ENCODE results near the gene CAMSAP1. TPM values are rescaled to one million over a fixed set of nuclear protein-coding genes. Genes with fewer than 3 reads are reported as not detected.

CAMSAP1 gene, protein sequence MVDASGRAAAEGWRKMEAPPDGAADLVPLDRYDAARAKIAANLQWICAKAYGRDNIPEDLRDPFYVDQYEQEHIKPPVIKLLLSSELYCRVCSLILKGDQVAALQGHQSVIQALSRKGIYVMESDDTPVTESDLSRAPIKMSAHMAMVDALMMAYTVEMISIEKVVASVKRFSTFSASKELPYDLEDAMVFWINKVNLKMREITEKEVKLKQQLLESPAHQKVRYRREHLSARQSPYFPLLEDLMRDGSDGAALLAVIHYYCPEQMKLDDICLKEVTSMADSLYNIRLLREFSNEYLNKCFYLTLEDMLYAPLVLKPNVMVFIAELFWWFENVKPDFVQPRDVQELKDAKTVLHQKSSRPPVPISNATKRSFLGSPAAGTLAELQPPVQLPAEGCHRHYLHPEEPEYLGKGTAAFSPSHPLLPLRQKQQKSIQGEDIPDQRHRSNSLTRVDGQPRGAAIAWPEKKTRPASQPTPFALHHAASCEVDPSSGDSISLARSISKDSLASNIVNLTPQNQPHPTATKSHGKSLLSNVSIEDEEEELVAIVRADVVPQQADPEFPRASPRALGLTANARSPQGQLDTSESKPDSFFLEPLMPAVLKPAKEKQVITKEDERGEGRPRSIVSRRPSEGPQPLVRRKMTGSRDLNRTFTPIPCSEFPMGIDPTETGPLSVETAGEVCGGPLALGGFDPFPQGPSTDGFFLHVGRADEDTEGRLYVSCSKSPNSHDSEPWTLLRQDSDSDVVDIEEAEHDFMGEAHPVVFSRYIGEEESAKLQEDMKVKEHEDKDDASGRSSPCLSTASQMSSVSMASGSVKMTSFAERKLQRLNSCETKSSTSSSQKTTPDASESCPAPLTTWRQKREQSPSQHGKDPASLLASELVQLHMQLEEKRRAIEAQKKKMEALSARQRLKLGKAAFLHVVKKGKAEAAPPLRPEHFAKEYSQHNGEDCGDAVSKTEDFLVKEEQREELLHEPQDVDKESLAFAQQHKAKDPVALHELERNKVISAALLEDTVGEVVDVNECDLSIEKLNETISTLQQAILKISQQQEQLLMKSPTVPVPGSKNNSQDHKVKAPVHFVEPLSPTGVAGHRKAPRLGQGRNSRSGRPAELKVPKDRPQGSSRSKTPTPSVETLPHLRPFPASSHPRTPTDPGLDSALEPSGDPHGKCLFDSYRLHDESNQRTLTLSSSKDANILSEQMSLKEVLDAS (N-terminal part only)
- polyA plus RNA-seq (2013, experiment 1 of 2) = 30.3 TPM
- 27.6 TPM for polyA plus RNA-seq (2013, experiment 2 of 2)

DNA sequence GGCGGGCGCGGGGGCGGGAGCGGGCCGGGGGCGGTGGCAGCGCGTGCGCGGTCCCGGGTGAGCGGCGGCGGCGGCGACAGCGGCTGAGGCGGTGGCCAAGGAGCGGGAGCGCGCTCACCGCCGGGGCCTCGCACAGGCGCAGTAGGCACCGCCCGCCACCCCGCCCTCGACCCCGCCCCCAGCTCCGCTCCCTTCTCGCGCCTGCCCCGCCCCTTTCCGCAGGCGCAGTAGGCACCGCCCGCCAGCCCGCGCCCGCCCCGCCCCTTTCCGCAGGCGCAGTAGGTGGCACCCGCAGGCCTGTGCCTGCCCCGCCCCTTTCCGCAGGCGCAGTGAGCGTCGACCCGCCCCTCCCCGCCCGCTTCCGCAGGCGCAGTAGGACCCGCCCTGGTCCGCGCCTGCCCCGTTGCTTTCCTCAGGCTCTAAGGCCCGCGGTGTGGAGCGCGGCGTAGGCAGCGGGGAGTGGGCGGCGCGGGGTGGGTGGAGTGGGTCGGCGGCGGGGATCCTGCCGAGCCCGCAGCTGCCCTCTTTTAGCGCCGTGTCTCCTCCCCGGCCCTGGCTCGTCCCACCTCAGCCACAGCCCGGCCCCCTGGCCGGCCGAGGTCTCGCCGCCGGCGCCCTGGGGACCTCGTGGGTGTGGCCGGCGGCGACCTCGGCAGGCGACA, at the start of gene CAMSAP1:
CAMSAP1 (minus strand) TSS at position 116 of the 662 bp plus-strand sequence. CDS start 387 bp downstream, outside the sequence.
- DNase-seq (ENCODE audit: low spot score) = peak; percentile 95
- Histone ChIP-seq H3K14ac (ENCODE audit: low read length) (peak within 1 kb of the TSS; percentile 85), H2BK12ac (ENCODE audit: low read length) (no peak within 1 kb of the TSS), H3K4ac (ENCODE audit: low read length) (peak within 1 kb of the TSS; percentile 68), H2AK5ac (ENCODE audit: low read depth, low read length) (peak within 1 kb of the TSS; percentile 70), H3K18ac (ENCODE audit: low read length) (peak within 1 kb of the TSS; percentile 96), H3K27me3 (ENCODE audit: control insufficient read depth in 3 of 3, insufficient read depth in 3 of 3, low read depth in 1 of 3, low read length in 3 of 3) (no peaks in the 10 kb centered on the region), H3K27ac (replicated peaks; ENCODE audit: low read length) (peak within 1 kb of the TSS; percentile 85), H3K36me3 (replicated peaks in 1 of 2; ENCODE audit: control insufficient read depth in 2 of 2, insufficient read depth in 2 of 2, low read length in 2 of 2) (peaks cover 17 to 70% of the 10 kb centered on the region in 2 donors), H2BK15ac (ENCODE audit: low read length) (peak within 1 kb of the TSS; percentile 51), H3K9ac (ENCODE audit: low read depth, low read length, poor library complexity) (peak within 1 kb of the TSS; percentile 97), H3K4me3 (ENCODE audit: low read length in 2 of 2) (peak within 1 kb of the TSS; percentile 90 to 93), H4K8ac (ENCODE audit: low read depth, low read length) (no peak within 1 kb of the TSS), H4K91ac (ENCODE audit: low read depth, low read length, poor library complexity) (no peak within 1 kb of the TSS), H2BK5ac (ENCODE audit: low read length) (peak within 1 kb of the TSS; percentile 42), H2AFZ (ENCODE audit: low read length) (peak within 1 kb of the TSS; percentile 96), H3K23ac (ENCODE audit: low read depth, low read length, poor library complexity) (peak within 1 kb of the TSS; percentile 89), H3K9me3 (replicated peaks in 1 of 2; ENCODE audit: control insufficient read depth in 2 of 2, insufficient read depth in 1 of 2, low read depth in 1 of 2, low read length in 2 of 2) (peaks cover 8 to 46% of the 10 kb centered on the region in 2 donors), H3K4me1 (ENCODE audit: control insufficient read depth in 2 of 2, insufficient read depth in 1 of 2, low read depth in 1 of 2, low read length in 2 of 2) (peaks cover 11 to 14% of the 10 kb centered on the region in 2 donors), H2BK120ac (ENCODE audit: low read depth, low read length) (peak within 1 kb of the TSS; percentile 32), H3K4me2 (ENCODE audit: insufficient read depth, low read length, poor library complexity, severe bottlenecking) (peak within 1 kb of the TSS; percentile 93), H3K79me1 (ENCODE audit: low read depth, low read length) (peaks cover 5% of the 10 kb centered on the region)
- WGBS, 2 donors (ENCODE audit: extremely low coverage in 2 of 2, insufficient read length in 2 of 2, insufficient replicate concordance in 1 of 2) = no CpG with 5 or more reads among the region's 91 CpGs

DNA sequence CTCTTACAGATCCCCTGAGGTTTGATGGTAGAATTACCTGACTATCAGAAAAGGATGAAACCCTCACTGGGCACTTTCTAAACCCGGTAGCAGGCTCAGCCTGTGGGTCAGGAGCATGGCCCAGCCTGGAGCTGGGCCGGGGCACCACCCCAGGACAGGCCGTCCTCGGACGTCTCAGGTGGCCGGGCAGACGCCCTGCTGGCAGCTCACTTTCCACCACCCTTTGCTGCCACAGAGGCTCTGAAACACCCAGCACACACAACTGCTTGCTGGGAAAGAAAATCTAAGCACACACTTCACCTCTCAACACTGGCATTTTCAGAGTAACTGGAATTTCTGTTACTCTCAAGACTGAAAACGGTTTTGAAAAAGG, 49.4 kb upstream of the CAMSAP1 start:
- no peak overlapping the region for H3K23ac ChIP-seq (ENCODE audit: low read depth, low read length, poor library complexity)
- no peak overlapping the region for H3K4ac ChIP-seq (ENCODE audit: low read length)
- no peak overlapping the region for H2AFZ ChIP-seq (ENCODE audit: low read length)
- no peak overlapping the region for H3K4me2 ChIP-seq (ENCODE audit: insufficient read depth, low read length, poor library complexity, severe bottlenecking)
- H3K36me3 ChIP-seq (replicated peaks in 1 of 2; ENCODE audit: control insufficient read depth in 2 of 2, insufficient read depth in 2 of 2, low read length in 2 of 2) = peaks cover 10 to 39% of the 10 kb centered on the region in 2 donors
- no peak overlapping the region for H3K14ac ChIP-seq (ENCODE audit: low read length)
- H3K9ac ChIP-seq (ENCODE audit: low read depth, low read length, poor library complexity) = no peak overlapping the region
- H3K18ac ChIP-seq (ENCODE audit: low read length) = no peak overlapping the region
- no peak overlapping the region for H4K91ac ChIP-seq (ENCODE audit: low read depth, low read length, poor library complexity)
- H3K4me3 ChIP-seq (ENCODE audit: low read length in 2 of 2) = no peak overlapping the region
- no peak overlapping the region for H2AK5ac ChIP-seq (ENCODE audit: low read depth, low read length)
- no peak overlapping the region for H4K8ac ChIP-seq (ENCODE audit: low read depth, low read length)
- no peaks in the 10 kb centered on the region for H3K27me3 ChIP-seq (ENCODE audit: control insufficient read depth in 3 of 3, insufficient read depth in 3 of 3, low read depth in 1 of 3, low read length in 3 of 3)
- peaks cover 12 to 18% of the 10 kb centered on the region in 2 donors for H3K4me1 ChIP-seq (ENCODE audit: control insufficient read depth in 2 of 2, insufficient read depth in 1 of 2, low read depth in 1 of 2, low read length in 2 of 2)
- no peak overlapping the region for H2BK120ac ChIP-seq (ENCODE audit: low read depth, low read length)
- no peak overlapping the region for H2BK15ac ChIP-seq (ENCODE audit: low read length)
- H2BK5ac ChIP-seq (ENCODE audit: low read length) = no peak overlapping the region
- H2BK12ac ChIP-seq (ENCODE audit: low read length) = no peak overlapping the region
- peaks cover 11% of the 10 kb centered on the region for H3K79me1 ChIP-seq (ENCODE audit: low read depth, low read length)
- no peak for DNase-seq (ENCODE audit: low spot score)
- WGBS, 2 donors (ENCODE audit: extremely low coverage in 2 of 2, insufficient read length in 2 of 2, insufficient replicate concordance in 1 of 2) = no CpG with 5 or more reads among the region's 8 CpGs
- H3K9me3 ChIP-seq (replicated peaks in 1 of 2; ENCODE audit: control insufficient read depth in 2 of 2, insufficient read depth in 1 of 2, low read depth in 1 of 2, low read length in 2 of 2) = no peaks in the 10 kb centered on the region
- H3K27ac ChIP-seq (replicated peaks; ENCODE audit: low read length) = no peak overlapping the region

DNA sequence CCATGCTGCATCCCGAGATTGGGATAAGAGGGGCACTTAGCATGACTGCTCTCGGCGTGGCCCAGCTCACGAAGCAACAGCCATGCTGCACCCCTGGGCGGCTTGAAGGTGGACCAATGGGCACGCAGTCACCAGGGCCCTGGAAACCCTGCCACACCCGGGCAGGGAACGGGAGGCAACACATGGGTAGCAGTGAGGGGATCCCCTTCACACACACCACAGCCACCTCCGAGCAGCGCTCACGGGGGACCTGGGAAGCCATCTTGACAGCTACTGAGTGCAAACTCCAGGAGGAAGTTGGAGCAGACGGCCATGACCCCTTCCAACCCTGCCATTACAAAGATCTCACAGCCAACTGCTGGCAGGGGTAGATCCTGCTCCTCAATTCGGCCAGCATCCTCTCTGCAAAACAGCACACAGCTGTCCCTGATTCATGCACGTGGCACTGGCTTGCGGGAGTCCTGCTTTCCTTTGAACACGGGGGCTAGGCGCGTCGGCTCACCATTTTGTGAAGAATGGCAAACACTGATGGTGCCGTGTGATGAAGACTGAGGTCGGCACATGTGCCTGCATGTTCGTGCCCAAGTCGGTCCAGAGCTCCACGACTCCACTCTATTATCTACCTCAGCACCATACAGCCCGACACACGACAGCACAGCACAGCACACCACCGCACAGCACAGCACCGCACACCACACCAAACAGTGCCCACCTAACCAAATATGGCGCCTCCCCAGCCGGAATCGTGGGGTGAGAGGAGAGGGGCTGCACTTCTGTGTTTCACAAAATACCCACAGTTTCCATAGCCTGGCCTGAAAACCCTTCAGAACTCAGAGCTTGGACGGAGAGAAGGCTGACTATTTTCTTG, 48.8 kb upstream of the CAMSAP1 start:
- H2BK12ac ChIP-seq (ENCODE audit: low read length) = peak overlapping the region; percentile 1
- H2BK5ac ChIP-seq (ENCODE audit: low read length) = no peak overlapping the region
- no peak overlapping the region for H2BK120ac ChIP-seq (ENCODE audit: low read depth, low read length)
- no peak overlapping the region for H4K8ac ChIP-seq (ENCODE audit: low read depth, low read length)
- no peak overlapping the region for H2AFZ ChIP-seq (ENCODE audit: low read length)
- no peak overlapping the region for H3K4me2 ChIP-seq (ENCODE audit: insufficient read depth, low read length, poor library complexity, severe bottlenecking)
- DNase-seq (ENCODE audit: low spot score) = no peak
- H3K79me1 ChIP-seq (ENCODE audit: low read depth, low read length) = peaks cover 11% of the 10 kb centered on the region
- peaks cover 12 to 15% of the 10 kb centered on the region in 2 donors for H3K4me1 ChIP-seq (ENCODE audit: control insufficient read depth in 2 of 2, insufficient read depth in 1 of 2, low read depth in 1 of 2, low read length in 2 of 2)
- H3K4me3 ChIP-seq (ENCODE audit: low read length in 2 of 2) = peak overlapping the region in 1 of 2 donors; percentile 4
- no peak overlapping the region for H3K4ac ChIP-seq (ENCODE audit: low read length)
- peak overlapping the region; percentile 50 for H3K9ac ChIP-seq (ENCODE audit: low read depth, low read length, poor library complexity)
- H3K18ac ChIP-seq (ENCODE audit: low read length) = no peak overlapping the region
- WGBS, 2 donors (ENCODE audit: extremely low coverage in 2 of 2, insufficient read length in 2 of 2, insufficient replicate concordance in 1 of 2) = no CpG with 5 or more reads among the region's 32 CpGs
- no peak overlapping the region for H3K27ac ChIP-seq (replicated peaks; ENCODE audit: low read length)
- H3K36me3 ChIP-seq (replicated peaks in 1 of 2; ENCODE audit: control insufficient read depth in 2 of 2, insufficient read depth in 2 of 2, low read length in 2 of 2) = peaks cover 10 to 40% of the 10 kb centered on the region in 2 donors
- H3K27me3 ChIP-seq (ENCODE audit: control insufficient read depth in 3 of 3, insufficient read depth in 3 of 3, low read depth in 1 of 3, low read length in 3 of 3) = no peaks in the 10 kb centered on the region
- H3K9me3 ChIP-seq (replicated peaks in 1 of 2; ENCODE audit: control insufficient read depth in 2 of 2, insufficient read depth in 1 of 2, low read depth in 1 of 2, low read length in 2 of 2) = no peaks in the 10 kb centered on the region
- H3K14ac ChIP-seq (ENCODE audit: low read length) = no peak overlapping the region
- H2BK15ac ChIP-seq (ENCODE audit: low read length) = no peak overlapping the region
- H2AK5ac ChIP-seq (ENCODE audit: low read depth, low read length) = no peak overlapping the region
- no peak overlapping the region for H4K91ac ChIP-seq (ENCODE audit: low read depth, low read length, poor library complexity)
- H3K23ac ChIP-seq (ENCODE audit: low read depth, low read length, poor library complexity) = peak overlapping the region; percentile 56
